WTC11 (cell line): ENCODE data around the gene SLC12A8. TPM values are rescaled to one million over a fixed set of nuclear protein-coding genes. Genes with fewer than 3 reads are reported as not detected.

Source experiments
- ATAC-seq: fragments of 200-7000 bp; cut with Tn5 transposase; 2 replicates; pipeline ENCODE4 v1.10.0; 2021; ENCODE audit warnings: mild to moderate bottlenecking, moderate library complexity
- CTCF ChIA-PET: fragments of 300-600 bp; sonication (Branson Sonifier 250); formaldehyde crosslinking; loops from one replicate; lab custom pipeline; 2021; ENCODE audit warnings: antibody characterized with exemption; lab: Charles Lee
- POLR2A ChIA-PET: fragments of 350-600 bp; sonication (Branson Sonifier 250); formaldehyde crosslinking; loops from one replicate; lab custom pipeline; 2021; ENCODE audit warnings: antibody characterized with exemption; lab: Charles Lee
- DNase-seq: peaks from one replicate; pipeline ENCODE4 v3.0.0; 2021; ENCODE audit warnings: low spot score
- H3K27ac Mint-ChIP-seq: 2 replicates; pipeline ENCODE4 v1.8.0; 2021; ENCODE audit warnings: mixed read lengths
- H3K27me3 Mint-ChIP-seq: 2 replicates; pipeline ENCODE4 v1.8.0; 2021; ENCODE audit warnings: low read depth, mild to moderate bottlenecking, moderate library complexity, mixed read lengths
- H3K36me3 Mint-ChIP-seq: 2 replicates; pipeline ENCODE4 v1.8.0; 2021; ENCODE audit warnings: mixed read lengths
- H3K4me1 Mint-ChIP-seq: 2 replicates; pipeline ENCODE4 v1.8.0; 2022; ENCODE audit warnings: mixed read lengths
- H3K4me3 Mint-ChIP-seq: 2 replicates; pipeline ENCODE4 v1.8.0; 2021; ENCODE audit warnings: mild to moderate bottlenecking, moderate library complexity, mixed read lengths
- H3K9me3 Mint-ChIP-seq: 2 replicates; pipeline ENCODE4 v1.8.0; 2021; ENCODE audit warnings: mixed read lengths
- ATF6 ChIP-seq: sonication (generic); formaldehyde crosslinking; IDR thresholded peaks from 2 replicates; pipeline ENCODE4 v1.8.1; 2023; ENCODE audit warnings: mild to moderate bottlenecking, missing genetic modification reagents
- E2F1 ChIP-seq: sonication (generic); formaldehyde crosslinking; IDR thresholded peaks from 2 replicates; pipeline ENCODE4 v1.8.0; 2022; ENCODE audit warnings: mild to moderate bottlenecking, missing genetic modification reagents
- EMX1 ChIP-seq: fragments of 250-450 bp; sonication (Bioruptor Pico); IDR thresholded peaks from 2 replicates; pipeline ENCODE4 v1.8.0; 2021; ENCODE audit warnings: mild to moderate bottlenecking
- MXD4 ChIP-seq: fragments of 250-450 bp; sonication (Bioruptor Pico); IDR thresholded peaks from 2 replicates; pipeline ENCODE4 v1.8.0; 2021; ENCODE audit warnings: mild to moderate bottlenecking, moderate library complexity, borderline replicate concordance
- NR2C2 ChIP-seq: sonication (generic); formaldehyde crosslinking; IDR thresholded peaks from 2 replicates; pipeline ENCODE4 v1.8.0; 2022; ENCODE audit warnings: mild to moderate bottlenecking, missing genetic modification reagents
- RORB ChIP-seq: fragments of 250-450 bp; sonication (Bioruptor Pico); IDR thresholded peaks from 2 replicates; pipeline ENCODE4 v1.9.0; 2021; ENCODE audit warnings: mild to moderate bottlenecking
- SMAD3 ChIP-seq: sonication (generic); formaldehyde crosslinking; IDR thresholded peaks from 2 replicates; pipeline ENCODE4 v1.8.0; 2022; ENCODE audit warnings: missing genetic modification reagents, mild to moderate bottlenecking, borderline replicate concordance
- SP1 ChIP-seq: sonication (generic); formaldehyde crosslinking; conservative IDR thresholded peaks from 2 replicates; pipeline ENCODE4 v1.8.1; 2022; ENCODE audit warnings: missing genetic modification reagents
- USF1 ChIP-seq: sonication (generic); formaldehyde crosslinking; IDR thresholded peaks from 2 replicates; pipeline ENCODE4 v1.8.0; 2022; ENCODE audit warnings: mild to moderate bottlenecking, missing genetic modification reagents
- ZBTB21 ChIP-seq: sonication (generic); formaldehyde crosslinking; IDR thresholded peaks from 2 replicates; pipeline ENCODE4 v1.8.1; 2023; ENCODE audit warnings: mild to moderate bottlenecking, missing genetic modification reagents, borderline replicate concordance
- ZNF219 ChIP-seq: sonication (generic); formaldehyde crosslinking; IDR thresholded peaks from 2 replicates; pipeline ENCODE4 v1.8.0; 2023; ENCODE audit warnings: missing genetic modification reagents, mild to moderate bottlenecking, borderline replicate concordance
- ZNF423 ChIP-seq: fragments of 250-450 bp; sonication (Bioruptor Pico); IDR thresholded peaks from 2 replicates; pipeline ENCODE4 v2.1.2; 2022; ENCODE audit warnings: mild to moderate bottlenecking, moderate library complexity
- total RNA-seq: library from RNA; stranded (reverse); gene quantifications from 3 replicates; pipeline ENCODE4 v1.2.3, GENCODE V29; 2021
- TF ChIP-seq, protein P1 (sequence below): fragments of 250-450 bp; sonication (Bioruptor Pico); IDR thresholded peaks from 2 replicates; pipeline ENCODE4 v1.9.0; 2021; ENCODE audit warnings: moderate library complexity, mild to moderate bottlenecking, inconsistent platforms, borderline replicate concordance
- TF ChIP-seq, protein P2 (sequence below): sonication (generic); formaldehyde crosslinking; IDR thresholded peaks from 2 replicates; pipeline ENCODE4 v1.8.1; 2023; ENCODE audit warnings: mild to moderate bottlenecking, missing genetic modification reagents, borderline replicate concordance
- TF ChIP-seq, protein P3 (sequence below): sonication (generic); formaldehyde crosslinking; IDR thresholded peaks from 2 replicates; pipeline ENCODE4 v1.8.1; 2022; ENCODE audit warnings: mild to moderate bottlenecking, missing genetic modification reagents, moderate library complexity, borderline replicate concordance

SLC12A8 gene
- total RNA-seq, 1 experiment from 2014 or later = 9.1 TPM

DNA sequence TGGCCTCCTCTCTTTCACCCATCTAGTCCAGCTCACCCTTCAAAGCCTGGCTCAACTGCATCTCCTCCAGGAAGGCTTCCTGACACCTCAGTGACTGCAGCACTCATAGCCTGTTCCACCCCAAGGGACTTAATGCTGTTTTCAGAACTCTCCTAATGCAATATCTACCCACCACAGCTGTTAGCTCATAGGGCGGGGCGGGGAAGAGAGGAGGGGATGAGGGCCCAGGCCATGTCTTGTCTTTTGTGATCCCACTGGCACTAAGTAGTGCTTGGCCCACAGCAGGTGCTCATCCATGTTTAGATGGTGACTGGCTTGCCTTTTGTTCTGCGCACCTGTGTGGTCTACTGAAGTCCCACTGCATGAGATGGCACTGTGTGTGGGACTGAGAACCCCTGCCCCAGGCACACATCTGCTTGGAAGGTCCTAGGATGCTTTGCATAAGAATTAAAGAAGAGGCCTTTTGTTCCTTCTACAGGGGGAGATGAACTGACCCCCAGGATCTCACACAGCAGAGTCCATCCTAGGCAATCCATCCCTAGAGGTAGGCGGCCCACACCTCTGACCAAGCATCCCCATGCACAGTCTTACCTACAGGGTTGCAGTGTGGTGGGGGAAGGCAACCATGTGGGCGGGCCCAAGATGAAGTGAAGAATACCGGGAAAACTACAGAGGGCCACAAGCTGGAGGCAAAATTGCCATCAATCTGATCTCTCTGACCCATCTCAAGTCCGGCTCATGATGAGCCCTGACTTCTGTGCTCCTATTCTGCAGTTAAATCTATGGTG lies 23.0 kb downstream of the SLC12A8 start:
- Mint-ChIP-seq H3K4me3 (no peak overlapping the region), H3K27ac (no peak overlapping the region), H3K9me3 (peaks cover 12% of the 10 kb centered on the region), H3K27me3 (no peaks in the 10 kb centered on the region), H3K4me1 (peaks cover 51% of the 10 kb centered on the region), H3K36me3 (peaks cover 30% of the 10 kb centered on the region)
- DNase-seq (no peak), ATAC-seq (no peak; the same call in 1 of the 2 replicates)
- CTCF ChIA-PET = interaction anchor here (0.7 kb wide), 1 partner anchor 20 kb away, joined by 3 read pairs; no protein-coding TSS in a partner anchor
- POLR2A ChIA-PET = interaction anchor here (0.6 kb wide), 1 partner anchor 92 kb away, joined by 3 read pairs; no protein-coding TSS in a partner anchor
- TF ChIP-seq, protein P1, sequence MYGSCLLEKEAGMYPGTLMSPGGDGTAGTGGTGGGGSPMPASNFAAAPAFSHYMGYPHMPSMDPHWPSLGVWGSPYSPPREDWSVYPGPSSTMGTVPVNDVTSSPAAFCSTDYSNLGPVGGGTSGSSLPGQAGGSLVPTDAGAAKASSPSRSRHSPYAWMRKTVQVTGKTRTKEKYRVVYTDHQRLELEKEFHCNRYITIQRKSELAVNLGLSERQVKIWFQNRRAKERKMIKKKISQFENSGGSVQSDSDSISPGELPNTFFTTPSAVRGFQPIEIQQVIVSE (CRISPR knock-in tag) = no peak
- TF ChIP-seq EMX1 (CRISPR knock-in tag) = no peak
- TF ChIP-seq RORB (CRISPR knock-in tag) = no peak
- no peak for TF ChIP-seq E2F1 (CRISPR knock-in tag)
- no peak for TF ChIP-seq USF1 (CRISPR knock-in tag)
- TF ChIP-seq, protein P2, sequence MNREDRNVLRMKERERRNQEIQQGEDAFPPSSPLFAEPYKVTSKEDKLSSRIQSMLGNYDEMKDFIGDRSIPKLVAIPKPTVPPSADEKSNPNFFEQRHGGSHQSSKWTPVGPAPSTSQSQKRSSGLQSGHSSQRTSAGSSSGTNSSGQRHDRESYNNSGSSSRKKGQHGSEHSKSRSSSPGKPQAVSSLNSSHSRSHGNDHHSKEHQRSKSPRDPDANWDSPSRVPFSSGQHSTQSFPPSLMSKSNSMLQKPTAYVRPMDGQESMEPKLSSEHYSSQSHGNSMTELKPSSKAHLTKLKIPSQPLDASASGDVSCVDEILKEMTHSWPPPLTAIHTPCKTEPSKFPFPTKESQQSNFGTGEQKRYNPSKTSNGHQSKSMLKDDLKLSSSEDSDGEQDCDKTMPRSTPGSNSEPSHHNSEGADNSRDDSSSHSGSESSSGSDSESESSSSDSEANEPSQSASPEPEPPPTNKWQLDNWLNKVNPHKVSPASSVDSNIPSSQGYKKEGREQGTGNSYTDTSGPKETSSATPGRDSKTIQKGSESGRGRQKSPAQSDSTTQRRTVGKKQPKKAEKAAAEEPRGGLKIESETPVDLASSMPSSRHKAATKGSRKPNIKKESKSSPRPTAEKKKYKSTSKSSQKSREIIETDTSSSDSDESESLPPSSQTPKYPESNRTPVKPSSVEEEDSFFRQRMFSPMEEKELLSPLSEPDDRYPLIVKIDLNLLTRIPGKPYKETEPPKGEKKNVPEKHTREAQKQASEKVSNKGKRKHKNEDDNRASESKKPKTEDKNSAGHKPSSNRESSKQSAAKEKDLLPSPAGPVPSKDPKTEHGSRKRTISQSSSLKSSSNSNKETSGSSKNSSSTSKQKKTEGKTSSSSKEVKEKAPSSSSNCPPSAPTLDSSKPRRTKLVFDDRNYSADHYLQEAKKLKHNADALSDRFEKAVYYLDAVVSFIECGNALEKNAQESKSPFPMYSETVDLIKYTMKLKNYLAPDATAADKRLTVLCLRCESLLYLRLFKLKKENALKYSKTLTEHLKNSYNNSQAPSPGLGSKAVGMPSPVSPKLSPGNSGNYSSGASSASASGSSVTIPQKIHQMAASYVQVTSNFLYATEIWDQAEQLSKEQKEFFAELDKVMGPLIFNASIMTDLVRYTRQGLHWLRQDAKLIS (CRISPR knock-in tag) = no peak
- no peak for TF ChIP-seq NR2C2 (CRISPR knock-in tag)
- no peak for TF ChIP-seq SP1 (CRISPR knock-in tag)
- TF ChIP-seq SMAD3 (CRISPR knock-in tag) = no peak
- TF ChIP-seq, protein P3, sequence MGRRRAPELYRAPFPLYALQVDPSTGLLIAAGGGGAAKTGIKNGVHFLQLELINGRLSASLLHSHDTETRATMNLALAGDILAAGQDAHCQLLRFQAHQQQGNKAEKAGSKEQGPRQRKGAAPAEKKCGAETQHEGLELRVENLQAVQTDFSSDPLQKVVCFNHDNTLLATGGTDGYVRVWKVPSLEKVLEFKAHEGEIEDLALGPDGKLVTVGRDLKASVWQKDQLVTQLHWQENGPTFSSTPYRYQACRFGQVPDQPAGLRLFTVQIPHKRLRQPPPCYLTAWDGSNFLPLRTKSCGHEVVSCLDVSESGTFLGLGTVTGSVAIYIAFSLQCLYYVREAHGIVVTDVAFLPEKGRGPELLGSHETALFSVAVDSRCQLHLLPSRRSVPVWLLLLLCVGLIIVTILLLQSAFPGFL = no peak
- no peak for TF ChIP-seq MXD4 (CRISPR knock-in tag)
- no peak for TF ChIP-seq ZNF219 (CRISPR knock-in tag)
- no peak for TF ChIP-seq ZBTB21 (CRISPR knock-in tag)
- no peak for TF ChIP-seq ATF6 (CRISPR knock-in tag)
- no peak for TF ChIP-seq ZNF423 (CRISPR knock-in tag)
